Left ventricle myocardium inferior (tissue), 1 donor: ENCODE measurements around the gene PARP8. TPM values are rescaled to one million over a fixed set of nuclear protein-coding genes. Genes with fewer than 3 reads are reported as not detected.

Source experiments
- DNase-seq: peaks from one replicate; pipeline ENCODE4 v3.0.0-alpha.2; 2020
- H3K27ac ChIP-seq: fragments of 200-600 bp; replicated peaks from 2 replicates; pipeline ENCODE4 v1.8.0; 2021
- H3K27me3 ChIP-seq: fragments of 200-600 bp; 2 replicates; pipeline ENCODE4 v1.8.0; 2021; ENCODE audit warnings: low read depth
- H3K36me3 ChIP-seq: fragments of 200-600 bp; 2 replicates; pipeline ENCODE4 v1.8.0; 2021
- H3K4me1 ChIP-seq: fragments of 200-600 bp; 2 replicates; pipeline ENCODE4 v1.8.0; 2021
- H3K4me3 ChIP-seq: fragments of 200-600 bp; 2 replicates; pipeline ENCODE4 v1.8.0; 2021; ENCODE audit warnings: mild to moderate bottlenecking, moderate library complexity
- H3K9me3 ChIP-seq: fragments of 200-600 bp; replicated peaks from 2 replicates; pipeline ENCODE4 v1.8.0; 2021
- CTCF ChIP-seq: fragments of 200-600 bp; IDR thresholded peaks from 2 replicates; pipeline ENCODE4 v1.8.0; 2021; ENCODE audit warnings: antibody characterized with exemption, mild to moderate bottlenecking, borderline replicate concordance
- intact Hi-C: fragments of 100-400 bp; cut with micrococcal nuclease; formaldehyde crosslinking; loops from one replicate; pipeline ENCODE4 v1.11.0; 2022
- total RNA-seq: library from RNA; stranded (reverse); fragmentation: NEBNext Ultra II Directional; extraction: Animal tissue kit (Norgen Biotek cat#: 25700); gene quantifications from one replicate; pipeline ENCODE4 v1.2.1, GENCODE V29; 2021
- donor health status: DM: no; HTN: yes; CAD: no; lungs with severe emphysema.

The PARP8 gene
- total RNA-seq, 1 donor from 2014 or later: 6.6 TPM

DNA sequence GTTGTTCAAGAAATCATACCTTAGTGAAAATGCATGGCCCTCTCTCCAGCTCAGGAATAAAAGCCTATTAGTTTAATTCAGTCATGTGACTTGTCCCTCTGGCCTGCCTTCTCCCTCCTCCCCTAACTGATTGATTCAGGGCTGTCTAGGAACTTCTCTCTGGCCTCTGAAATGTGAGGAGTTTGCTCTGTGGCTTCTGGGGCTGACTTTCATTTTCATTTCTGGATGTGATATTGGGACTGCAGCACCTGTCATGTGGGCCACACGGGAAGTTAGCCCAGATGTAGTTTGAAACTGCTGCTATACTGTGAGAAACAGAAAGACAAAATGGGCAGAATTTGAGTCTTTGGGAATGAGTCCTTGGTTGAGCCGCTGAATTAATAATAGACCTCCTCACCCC is 44.8 kb downstream of the PARP8 start:
- no peaks in the 10 kb centered on the region for H3K27me3 ChIP-seq
- H3K36me3 ChIP-seq: no peaks in the 10 kb centered on the region
- peaks cover 24% of the 10 kb centered on the region for H3K4me1 ChIP-seq
- no peak for DNase-seq
- H3K4me3 ChIP-seq: peak overlapping the region; percentile 30
- TF ChIP-seq CTCF: no peak
- H3K27ac ChIP-seq: no peak overlapping the region
- intact Hi-C loops: no loop called here
- no peaks in the 10 kb centered on the region for H3K9me3 ChIP-seq

DNA sequence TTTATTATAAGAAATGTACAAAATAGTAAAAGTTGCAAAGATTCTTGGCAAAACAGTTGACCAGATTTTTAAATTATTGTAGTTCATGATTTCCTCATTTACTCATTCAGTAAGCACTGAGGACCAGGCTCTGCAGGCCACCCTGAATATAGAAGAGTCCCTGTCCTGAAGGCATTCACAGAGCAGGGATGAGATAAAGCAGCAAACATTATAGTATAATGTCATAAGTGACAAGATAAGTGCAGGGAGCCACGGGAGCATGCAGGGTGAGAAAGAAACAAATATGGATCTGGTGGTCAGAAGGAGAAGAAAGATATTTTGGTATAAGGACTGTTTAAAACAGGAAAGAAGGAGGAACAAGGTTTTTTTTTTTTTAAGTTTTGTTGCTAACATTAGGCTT is 46.0 kb downstream of the PARP8 start:
- H3K4me3 ChIP-seq: no peak overlapping the region
- H3K4me1 ChIP-seq: peaks cover 24% of the 10 kb centered on the region
- H3K36me3 ChIP-seq: no peaks in the 10 kb centered on the region
- no peaks in the 10 kb centered on the region for H3K9me3 ChIP-seq
- intact Hi-C loops: no loop called here
- DNase-seq: no peak
- H3K27me3 ChIP-seq: no peaks in the 10 kb centered on the region
- no peak for TF ChIP-seq CTCF
- no peak overlapping the region for H3K27ac ChIP-seq

GRCh38 chr5:50715001-50715400 is 48.6 kb downstream of the PARP8 start:
- no peak overlapping the region for H3K4me3 ChIP-seq
- H3K9me3 ChIP-seq: no peaks in the 10 kb centered on the region
- no peak for TF ChIP-seq CTCF
- peaks cover 23% of the 10 kb centered on the region for H3K4me1 ChIP-seq
- H3K36me3 ChIP-seq: no peaks in the 10 kb centered on the region
- H3K27ac ChIP-seq: no peak overlapping the region
- DNase-seq: no peak
- no peaks in the 10 kb centered on the region for H3K27me3 ChIP-seq
- intact Hi-C loops: no loop called here

GRCh38 chr5:50716134-50716533 is 49.7 kb downstream of the PARP8 start:
- no peak for TF ChIP-seq CTCF
- DNase-seq: no peak
- Histone ChIP-seq H3K4me1 (peaks cover 11% of the 10 kb centered on the region), H3K27ac (no peak overlapping the region), H3K4me3 (no peak overlapping the region), H3K9me3 (no peaks in the 10 kb centered on the region), H3K27me3 (no peaks in the 10 kb centered on the region), H3K36me3 (no peaks in the 10 kb centered on the region)
- intact Hi-C loops: no loop called here

DNA sequence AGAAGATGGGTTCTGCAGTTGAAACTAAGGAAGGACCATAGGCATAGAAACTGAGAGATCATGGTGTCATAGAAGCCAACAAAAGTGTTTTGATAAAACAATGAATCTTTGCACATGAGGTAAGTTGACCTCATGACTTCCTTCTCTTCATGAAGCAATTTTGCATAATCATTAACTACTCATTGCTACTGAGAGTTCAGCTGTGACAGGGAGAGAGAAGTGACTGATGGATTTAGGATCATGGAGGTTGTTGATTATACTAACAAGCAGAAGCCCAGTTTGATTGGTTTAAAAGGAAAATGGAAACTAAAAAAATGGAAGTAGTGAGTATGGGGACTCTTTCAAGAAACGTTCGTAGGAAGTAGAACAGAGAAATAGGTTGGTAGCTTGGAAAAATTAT is 51.2 kb downstream of the PARP8 start:
- H3K36me3 ChIP-seq: no peaks in the 10 kb centered on the region
- intact Hi-C loops: no loop called here
- no peak for TF ChIP-seq CTCF
- no peaks in the 10 kb centered on the region for H3K27me3 ChIP-seq
- no peak overlapping the region for H3K4me3 ChIP-seq
- H3K4me1 ChIP-seq: no peaks in the 10 kb centered on the region
- no peak overlapping the region for H3K27ac ChIP-seq
- DNase-seq: no peak
- no peaks in the 10 kb centered on the region for H3K9me3 ChIP-seq
